Measurements from ENCODE around the gene SIL1. TPM values are rescaled to one million over a fixed set of nuclear protein-coding genes. Genes with fewer than 3 reads are reported as not detected.

The SIL1 gene
- total RNA-seq, 1 experiment from 2014 or later = 10.7 TPM

DNA sequence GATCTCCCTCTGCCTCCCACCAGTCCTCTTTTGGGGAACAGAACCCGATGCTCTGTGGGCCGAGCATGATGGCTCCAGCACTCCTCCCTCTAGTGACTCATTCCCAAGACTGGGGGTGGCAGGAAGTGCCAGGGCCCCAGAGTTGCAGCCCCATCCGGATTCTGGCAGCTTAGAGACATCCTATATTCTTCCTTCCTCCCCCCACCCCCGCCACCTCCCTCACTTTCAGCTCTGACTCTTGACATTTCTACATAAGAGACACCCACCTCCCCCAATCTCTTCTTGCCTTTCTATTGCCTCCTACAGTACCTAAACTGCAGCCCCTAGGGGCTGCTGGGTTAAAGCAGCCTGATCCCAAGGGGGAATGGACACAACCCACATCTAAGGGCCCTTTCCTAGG lies 48.2 kb upstream of the SIL1 start:
- DNase-seq (ENCODE audit: low spot score) (peak; percentile 12), ATAC-seq (peak; percentile 72)
- Mint-ChIP-seq H3K36me3 (no peaks in the 10 kb centered on the region), H3K9me3 (no peaks in the 10 kb centered on the region), H3K4me1 (peaks cover 15% of the 10 kb centered on the region), H3K4me3 (no peak overlapping the region), H3K27ac (no peak overlapping the region), H3K27me3 (ENCODE audit: low read depth) (no peaks in the 10 kb centered on the region)
- ChIA-PET POLR2A (interaction anchor here (0.6 kb wide), 1 partner anchor 32 kb away, joined by 3 read pairs; no protein-coding TSS in a partner anchor), CTCF (interaction anchor here (1.2 kb wide), 1 partner anchor 207 kb away, joined by 4 read pairs; no protein-coding TSS in a partner anchor)
- TF ChIP-seq, protein P1, sequence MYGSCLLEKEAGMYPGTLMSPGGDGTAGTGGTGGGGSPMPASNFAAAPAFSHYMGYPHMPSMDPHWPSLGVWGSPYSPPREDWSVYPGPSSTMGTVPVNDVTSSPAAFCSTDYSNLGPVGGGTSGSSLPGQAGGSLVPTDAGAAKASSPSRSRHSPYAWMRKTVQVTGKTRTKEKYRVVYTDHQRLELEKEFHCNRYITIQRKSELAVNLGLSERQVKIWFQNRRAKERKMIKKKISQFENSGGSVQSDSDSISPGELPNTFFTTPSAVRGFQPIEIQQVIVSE (CRISPR knock-in tag; IDR thresholded peaks at IDR 0.05; ENCODE audit: borderline replicate concordance) = no peak
- no peak for TF ChIP-seq SP1 (CRISPR knock-in tag; conservative IDR thresholded peaks at IDR 0.05)
- no peak for TF ChIP-seq ELF4 (CRISPR knock-in tag; IDR thresholded peaks at IDR 0.05; ENCODE audit: low read depth)
- TF ChIP-seq FOXK1 (CRISPR knock-in tag; IDR thresholded peaks at IDR 0.05) = no peak
- TF ChIP-seq, protein P2, sequence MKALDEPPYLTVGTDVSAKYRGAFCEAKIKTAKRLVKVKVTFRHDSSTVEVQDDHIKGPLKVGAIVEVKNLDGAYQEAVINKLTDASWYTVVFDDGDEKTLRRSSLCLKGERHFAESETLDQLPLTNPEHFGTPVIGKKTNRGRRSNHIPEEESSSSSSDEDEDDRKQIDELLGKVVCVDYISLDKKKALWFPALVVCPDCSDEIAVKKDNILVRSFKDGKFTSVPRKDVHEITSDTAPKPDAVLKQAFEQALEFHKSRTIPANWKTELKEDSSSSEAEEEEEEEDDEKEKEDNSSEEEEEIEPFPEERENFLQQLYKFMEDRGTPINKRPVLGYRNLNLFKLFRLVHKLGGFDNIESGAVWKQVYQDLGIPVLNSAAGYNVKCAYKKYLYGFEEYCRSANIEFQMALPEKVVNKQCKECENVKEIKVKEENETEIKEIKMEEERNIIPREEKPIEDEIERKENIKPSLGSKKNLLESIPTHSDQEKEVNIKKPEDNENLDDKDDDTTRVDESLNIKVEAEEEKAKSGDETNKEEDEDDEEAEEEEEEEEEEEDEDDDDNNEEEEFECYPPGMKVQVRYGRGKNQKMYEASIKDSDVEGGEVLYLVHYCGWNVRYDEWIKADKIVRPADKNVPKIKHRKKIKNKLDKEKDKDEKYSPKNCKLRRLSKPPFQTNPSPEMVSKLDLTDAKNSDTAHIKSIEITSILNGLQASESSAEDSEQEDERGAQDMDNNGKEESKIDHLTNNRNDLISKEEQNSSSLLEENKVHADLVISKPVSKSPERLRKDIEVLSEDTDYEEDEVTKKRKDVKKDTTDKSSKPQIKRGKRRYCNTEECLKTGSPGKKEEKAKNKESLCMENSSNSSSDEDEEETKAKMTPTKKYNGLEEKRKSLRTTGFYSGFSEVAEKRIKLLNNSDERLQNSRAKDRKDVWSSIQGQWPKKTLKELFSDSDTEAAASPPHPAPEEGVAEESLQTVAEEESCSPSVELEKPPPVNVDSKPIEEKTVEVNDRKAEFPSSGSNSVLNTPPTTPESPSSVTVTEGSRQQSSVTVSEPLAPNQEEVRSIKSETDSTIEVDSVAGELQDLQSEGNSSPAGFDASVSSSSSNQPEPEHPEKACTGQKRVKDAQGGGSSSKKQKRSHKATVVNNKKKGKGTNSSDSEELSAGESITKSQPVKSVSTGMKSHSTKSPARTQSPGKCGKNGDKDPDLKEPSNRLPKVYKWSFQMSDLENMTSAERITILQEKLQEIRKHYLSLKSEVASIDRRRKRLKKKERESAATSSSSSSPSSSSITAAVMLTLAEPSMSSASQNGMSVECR (CRISPR knock-in tag; IDR thresholded peaks at IDR 0.05; ENCODE audit: borderline replicate concordance) = no peak

DNA sequence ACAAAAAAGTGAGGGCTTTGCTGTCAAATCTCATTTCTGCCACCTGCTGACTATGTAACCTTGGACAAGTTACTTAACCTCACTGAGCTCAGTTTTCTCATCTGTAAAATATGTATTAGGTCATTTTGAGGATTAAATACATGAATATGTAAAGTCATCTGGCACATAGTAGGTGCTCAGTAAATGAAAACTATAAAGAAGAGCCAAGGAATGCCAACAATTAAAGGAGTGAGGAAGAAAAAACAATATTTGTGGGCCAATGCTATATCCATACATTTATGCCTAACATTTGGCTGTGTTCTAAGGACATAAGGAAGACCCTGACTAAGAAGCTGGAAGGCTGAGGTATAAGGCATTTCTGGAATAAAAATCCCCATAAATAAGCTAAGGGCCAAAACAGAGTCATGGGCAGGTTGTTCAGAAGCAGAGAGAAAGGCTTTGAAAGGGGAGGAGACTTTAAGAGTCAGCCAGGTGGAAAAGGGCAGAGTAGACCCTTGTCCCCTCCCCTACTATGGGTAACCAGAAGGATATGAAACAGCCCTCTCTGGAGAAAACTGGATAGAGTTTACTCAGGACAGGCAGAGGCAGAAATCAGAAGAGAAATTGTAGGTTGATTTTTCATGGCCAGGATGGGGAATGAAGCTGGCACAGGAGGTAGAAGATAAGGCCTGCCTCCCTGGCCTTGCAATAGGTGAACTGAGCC lies 47.6 kb upstream of the SIL1 start:
- H3K4me3 Mint-ChIP-seq = no peak overlapping the region
- no peaks in the 10 kb centered on the region for H3K27me3 Mint-ChIP-seq (ENCODE audit: low read depth)
- DNase-seq (ENCODE audit: low spot score) (no peak), ATAC-seq (no peak)
- peaks cover 12% of the 10 kb centered on the region for H3K4me1 Mint-ChIP-seq
- no peaks in the 10 kb centered on the region for H3K9me3 Mint-ChIP-seq
- TF ChIP-seq GABPB1 (CRISPR knock-in tag; IDR thresholded peaks at IDR 0.05) (no peak), ZNF219 (CRISPR knock-in tag; IDR thresholded peaks at IDR 0.05; ENCODE audit: borderline replicate concordance) (no peak), ZNF396 (CRISPR knock-in tag; IDR thresholded peaks at IDR 0.05; ENCODE audit: borderline replicate concordance) (no peak), OVOL2 (CRISPR knock-in tag; IDR thresholded peaks at IDR 0.05; ENCODE audit: borderline replicate concordance) (no peak), TEAD4 (CRISPR knock-in tag; IDR thresholded peaks at IDR 0.05) (no peak)
- TF ChIP-seq, protein P3, sequence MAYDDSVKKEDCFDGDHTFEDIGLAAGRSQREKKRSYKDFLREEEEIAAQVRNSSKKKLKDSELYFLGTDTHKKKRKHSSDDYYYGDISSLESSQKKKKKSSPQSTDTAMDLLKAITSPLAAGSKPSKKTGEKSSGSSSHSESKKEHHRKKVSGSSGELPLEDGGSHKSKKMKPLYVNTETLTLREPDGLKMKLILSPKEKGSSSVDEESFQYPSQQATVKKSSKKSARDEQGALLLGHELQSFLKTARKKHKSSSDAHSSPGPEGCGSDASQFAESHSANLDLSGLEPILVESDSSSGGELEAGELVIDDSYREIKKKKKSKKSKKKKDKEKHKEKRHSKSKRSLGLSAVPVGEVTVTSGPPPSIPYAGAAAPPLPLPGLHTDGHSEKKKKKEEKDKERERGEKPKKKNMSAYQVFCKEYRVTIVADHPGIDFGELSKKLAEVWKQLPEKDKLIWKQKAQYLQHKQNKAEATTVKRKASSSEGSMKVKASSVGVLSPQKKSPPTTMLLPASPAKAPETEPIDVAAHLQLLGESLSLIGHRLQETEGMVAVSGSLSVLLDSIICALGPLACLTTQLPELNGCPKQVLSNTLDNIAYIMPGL (CRISPR knock-in tag; IDR thresholded peaks at IDR 0.05) = no peak
- TF ChIP-seq, protein P4, sequence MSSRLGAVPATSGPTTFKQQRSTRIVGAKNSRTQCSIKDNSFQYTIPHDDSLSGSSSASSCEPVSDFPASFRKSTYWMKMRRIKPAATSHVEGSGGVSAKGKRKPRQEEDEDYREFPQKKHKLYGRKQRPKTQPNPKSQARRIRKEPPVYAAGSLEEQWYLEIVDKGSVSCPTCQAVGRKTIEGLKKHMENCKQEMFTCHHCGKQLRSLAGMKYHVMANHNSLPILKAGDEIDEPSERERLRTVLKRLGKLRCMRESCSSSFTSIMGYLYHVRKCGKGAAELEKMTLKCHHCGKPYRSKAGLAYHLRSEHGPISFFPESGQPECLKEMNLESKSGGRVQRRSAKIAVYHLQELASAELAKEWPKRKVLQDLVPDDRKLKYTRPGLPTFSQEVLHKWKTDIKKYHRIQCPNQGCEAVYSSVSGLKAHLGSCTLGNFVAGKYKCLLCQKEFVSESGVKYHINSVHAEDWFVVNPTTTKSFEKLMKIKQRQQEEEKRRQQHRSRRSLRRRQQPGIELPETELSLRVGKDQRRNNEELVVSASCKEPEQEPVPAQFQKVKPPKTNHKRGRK (CRISPR knock-in tag; IDR thresholded peaks at IDR 0.05; ENCODE audit: borderline replicate concordance) = no peak
- TF ChIP-seq, protein P5, sequence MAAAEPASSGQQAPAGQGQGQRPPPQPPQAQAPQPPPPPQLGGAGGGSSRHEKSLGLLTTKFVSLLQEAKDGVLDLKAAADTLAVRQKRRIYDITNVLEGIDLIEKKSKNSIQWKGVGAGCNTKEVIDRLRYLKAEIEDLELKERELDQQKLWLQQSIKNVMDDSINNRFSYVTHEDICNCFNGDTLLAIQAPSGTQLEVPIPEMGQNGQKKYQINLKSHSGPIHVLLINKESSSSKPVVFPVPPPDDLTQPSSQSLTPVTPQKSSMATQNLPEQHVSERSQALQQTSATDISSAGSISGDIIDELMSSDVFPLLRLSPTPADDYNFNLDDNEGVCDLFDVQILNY (CRISPR knock-in tag; IDR thresholded peaks at IDR 0.05) = no peak
- TF ChIP-seq, protein P6, sequence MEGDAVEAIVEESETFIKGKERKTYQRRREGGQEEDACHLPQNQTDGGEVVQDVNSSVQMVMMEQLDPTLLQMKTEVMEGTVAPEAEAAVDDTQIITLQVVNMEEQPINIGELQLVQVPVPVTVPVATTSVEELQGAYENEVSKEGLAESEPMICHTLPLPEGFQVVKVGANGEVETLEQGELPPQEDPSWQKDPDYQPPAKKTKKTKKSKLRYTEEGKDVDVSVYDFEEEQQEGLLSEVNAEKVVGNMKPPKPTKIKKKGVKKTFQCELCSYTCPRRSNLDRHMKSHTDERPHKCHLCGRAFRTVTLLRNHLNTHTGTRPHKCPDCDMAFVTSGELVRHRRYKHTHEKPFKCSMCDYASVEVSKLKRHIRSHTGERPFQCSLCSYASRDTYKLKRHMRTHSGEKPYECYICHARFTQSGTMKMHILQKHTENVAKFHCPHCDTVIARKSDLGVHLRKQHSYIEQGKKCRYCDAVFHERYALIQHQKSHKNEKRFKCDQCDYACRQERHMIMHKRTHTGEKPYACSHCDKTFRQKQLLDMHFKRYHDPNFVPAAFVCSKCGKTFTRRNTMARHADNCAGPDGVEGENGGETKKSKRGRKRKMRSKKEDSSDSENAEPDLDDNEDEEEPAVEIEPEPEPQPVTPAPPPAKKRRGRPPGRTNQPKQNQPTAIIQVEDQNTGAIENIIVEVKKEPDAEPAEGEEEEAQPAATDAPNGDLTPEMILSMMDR (IDR thresholded peaks at IDR 0.05) = no peak
- H3K27ac Mint-ChIP-seq = no peak overlapping the region
- H3K36me3 Mint-ChIP-seq = no peaks in the 10 kb centered on the region
- ChIA-PET POLR2A (no interaction called here), CTCF (interaction anchor here (0.7 kb wide), 1 partner anchor 324 kb away, joined by 3 read pairs; no protein-coding TSS in a partner anchor)

All from WTC11 (cell line).